B cell (primary cell): ENCODE results near the gene SLC44A3. TPM values are rescaled to one million over a fixed set of nuclear protein-coding genes. Genes with fewer than 3 reads are reported as not detected.

ENCODE experiments used
- ATAC-seq: fragments of 200-7000 bp; cut with Tn5 transposase; one replicate; pipeline ENCODE4 v1.10.0; 2021; ENCODE audit warnings: low read depth, mild to moderate bottlenecking, moderate number of reproducible peaks, moderate library complexity
- CTCF ChIA-PET: fragments of 350-600 bp; sonication (Branson Sonifier 250); formaldehyde crosslinking; loops from one replicate; lab custom pipeline; 2021; ENCODE audit warnings: antibody characterized with exemption, inconsistent platforms; lab: Charles Lee
- POLR2A ChIA-PET: fragments of 350-600 bp; sonication (Branson Sonifier 250); formaldehyde crosslinking; loops from one replicate; lab custom pipeline; 2021; ENCODE audit warnings: antibody characterized with exemption; lab: Charles Lee
- DNase-seq: peaks from one replicate; pipeline ENCODE4 v3.0.0; 2013
- H2AFZ ChIP-seq: 2 replicates; pipeline ENCODE4 v1.6.1; 2012; ENCODE audit warnings: mild to moderate bottlenecking, low read depth, low read length; ENCODE audit not compliant: insufficient read depth, poor library complexity, severe bottlenecking
- H3K27ac ChIP-seq, 2 donors: 1 replicate in 1 of 2; 2 replicates in 1 of 2; pipeline ENCODE4 v1.5.1; 2012 to 2013; ENCODE audit warnings: low read length in 2 of 2, mild to moderate bottlenecking in 2 of 2, moderate library complexity in 1 of 2
- H3K27me3 ChIP-seq, 4 experiments: fragments of 200-600 bp in 1 of 4; sonication (generic) in 1 of 4; replicated peaks in 1 of 4; 1 replicate in 2 of 4; 2 replicates in 2 of 4; pipeline versions ENCODE4 v1.6.1 to v1.7.0; 2013 to 2016; ENCODE audit warnings: low read length in 3 of 4, mild to moderate bottlenecking in 2 of 4, mixed read lengths in 1 of 4, moderate library complexity in 1 of 4; ENCODE audit not compliant: insufficient read depth in 4 of 4, control insufficient read depth in 3 of 4; ENCODE audit errors: control extremely low read depth in 1 of 4
- H3K36me3 ChIP-seq, 2 experiments: replicated peaks in 1 of 2; 1 replicate in 1 of 2; 2 replicates in 1 of 2; pipeline versions ENCODE4 v1.6.1 to v1.7.1; 2013; ENCODE audit warnings: low read length in 1 of 2; ENCODE audit not compliant: insufficient read depth in 2 of 2, control insufficient read depth in 1 of 2; ENCODE audit errors: control extremely low read depth in 1 of 2, extremely low read depth in 1 of 2
- H3K4me1 ChIP-seq, 2 donors: fragments of 200-600 bp in 1 of 2; sonication (generic) in 1 of 2; 1 replicate in 1 of 2; 2 replicates in 1 of 2; pipeline versions ENCODE4 v1.5.1 to v1.6.1; 2013 to 2017; ENCODE audit warnings: low read length in 2 of 2; ENCODE audit not compliant: control insufficient read depth in 2 of 2, insufficient read depth in 2 of 2
- H3K4me2 ChIP-seq: replicated peaks from 2 replicates; pipeline ENCODE3; 2012; ENCODE audit warnings: mild to moderate bottlenecking, low read depth, low read length; ENCODE audit not compliant: poor library complexity, severe bottlenecking
- H3K4me3 ChIP-seq, 5 experiments: fragments of 200-600 bp in 1 of 5; sonication (generic) in 1 of 5; 1 replicate in 3 of 5; 2 replicates in 2 of 5; pipeline versions ENCODE4 v1.5.1 to v1.7.0; 2011 to 2016; ENCODE audit warnings: low read length in 4 of 5, mild to moderate bottlenecking in 4 of 5, low read depth in 2 of 5, control low read depth in 1 of 5, moderate library complexity in 1 of 5; ENCODE audit not compliant: insufficient read depth in 1 of 5; ENCODE audit errors: control extremely low read depth in 1 of 5, extremely low read depth in 1 of 5
- H3K79me2 ChIP-seq: fragments of 200-600 bp; sonication (generic); one replicate; pipeline ENCODE4 v1.6.0; 2016; ENCODE audit warnings: low read length; ENCODE audit not compliant: control insufficient read depth, insufficient read depth
- H3K9ac ChIP-seq: fragments of 200-600 bp; sonication (generic); 2 replicates; pipeline ENCODE4 v1.6.1; 2017; ENCODE audit warnings: mild to moderate bottlenecking, low read length, moderate library complexity
- H3K9me3 ChIP-seq, 3 donors: one replicate each; pipeline versions ENCODE4 v1.6.1 to v1.7.1; 2013; ENCODE audit warnings: low read length in 2 of 3; ENCODE audit not compliant: control insufficient read depth in 2 of 3, insufficient read depth in 1 of 3; ENCODE audit errors: control extremely low read depth in 1 of 3
- H4K20me1 ChIP-seq: 2 replicates; pipeline ENCODE4 v1.6.0; 2012; ENCODE audit warnings: mild to moderate bottlenecking, low read length; ENCODE audit not compliant: insufficient read depth, control insufficient read depth, poor library complexity, severe bottlenecking
- H3K27ac Mint-ChIP-seq: one replicate; pipeline ENCODE4 v1.8.0; 2021; ENCODE audit warnings: mixed read lengths
- H3K27me3 Mint-ChIP-seq: one replicate; pipeline ENCODE4 v1.8.0; 2021; ENCODE audit warnings: mixed read lengths
- H3K4me1 Mint-ChIP-seq: one replicate; pipeline ENCODE4 v1.8.0; 2021; ENCODE audit warnings: mixed read lengths
- H3K4me3 Mint-ChIP-seq: one replicate; pipeline ENCODE4 v1.8.0; 2021; ENCODE audit warnings: mixed read lengths
- H3K9me3 Mint-ChIP-seq: one replicate; pipeline ENCODE4 v1.8.0; 2022; ENCODE audit warnings: mixed read lengths; ENCODE audit not compliant: insufficient read depth
- CTCF ChIP-seq: fragments of 200-600 bp; IDR thresholded peaks from one replicate; pipeline ENCODE4 v1.8.0; 2022; ENCODE audit warnings: antibody characterized with exemption, mild to moderate bottlenecking
- EZH2 ChIP-seq: IDR thresholded peaks from 2 replicates; pipeline ENCODE4 v1.6.1; 2012; ENCODE audit warnings: borderline replicate concordance, low read depth, mild to moderate bottlenecking, moderate library complexity, low read length; ENCODE audit not compliant: insufficient read depth, poor library complexity, severe bottlenecking
- WGBS: methylation state at CpG from one replicate; pipeline ENCODE4 v1.1.5; 2013; ENCODE audit warnings: missing lambda C conversion rate; ENCODE audit not compliant: insufficient coverage; 5-methylcytosine and 5-hydroxymethylcytosine counted together
- intact Hi-C: fragments of 100-400 bp; cut with micrococcal nuclease; formaldehyde crosslinking; loops from one replicate; pipeline ENCODE4 v1.10.0; 2022
- polyA plus RNA-seq: library from polyadenylated mRNA; depleted of rRNA; stranded (reverse); fragments of >200 nt; gene quantifications from 2 replicates; pipeline ENCODE4 v1.2.3, GENCODE V29; 2012
- total RNA-seq, 2 donors: library from RNA; stranded (reverse); fragments of 120-200 nt in 1 of 2; gene quantifications; 1 replicate in 1 of 2; 2 replicates in 1 of 2; pipeline versions ENCODE4 v1.2.3 to v1.2.4, GENCODE V29; 2013 to 2022

Gene SLC44A3
- total and polyA plus RNA-seq, 2 donors (not counting 1 experiment from before 2014, with no cell fraction given), result not detected

- CTCF ChIA-PET, result interaction anchor here (0.8 to 1.0 kb wide), 2 partner anchors 26 to 216 kb away, joined by 3 read pairs; no protein-coding TSS in a partner anchor
- Mint-ChIP-seq H3K27me3 (peaks cover 45% of the 10 kb centered on the region), H3K9me3 (no peaks in the 10 kb centered on the region), H3K4me1 (peaks cover 5% of the 10 kb centered on the region), H3K4me3 (no peak overlapping the region), H3K27ac (no peak overlapping the region)
- intact Hi-C loops, result no loop called here
- no peak overlapping the region for H2AFZ ChIP-seq
- no peak for DNase-seq
- H3K4me3 ChIP-seq, result no peak overlapping the region
- WGBS, result 91% methylated on average over 4 of the region's 4 CpGs
- H3K4me2 ChIP-seq, result no peak overlapping the region
- no peak for ATAC-seq
- H3K27ac ChIP-seq, result no peak overlapping the region
- no peak for TF ChIP-seq CTCF
- TF ChIP-seq EZH2, result no peak
- no peak overlapping the region for H3K9ac ChIP-seq
- peaks cover 0 to 13% (median 5%) of the 10 kb centered on the region in 4 experiments for H3K27me3 ChIP-seq
- no peaks in the 10 kb centered on the region for H3K36me3 ChIP-seq
- no peaks in the 10 kb centered on the region for H3K79me2 ChIP-seq
- POLR2A ChIA-PET, result no interaction called here
- no peaks in the 10 kb centered on the region for H3K9me3 ChIP-seq
- no peaks in the 10 kb centered on the region for H4K20me1 ChIP-seq
- peaks cover 0 to 4% of the 10 kb centered on the region in 2 donors for H3K4me1 ChIP-seq
Observed at GRCh38 chr1:94827434-94827833, 7.3 kb downstream of the SLC44A3 start.

- H3K27me3 Mint-ChIP-seq, result peaks cover 38% of the 10 kb centered on the region
- H3K27ac ChIP-seq, result no peak overlapping the region
- TF ChIP-seq CTCF (no peak), EZH2 (no peak)
Observed at GRCh38 chr1:94828251-94828650, 8.1 kb downstream of the SLC44A3 start.

More at GRCh38 chr1:94828251-94828650, 8.1 kb downstream of the SLC44A3 start:
- no peaks in the 10 kb centered on the region for H3K79me2 ChIP-seq
- Mint-ChIP-seq H3K27ac (no peak overlapping the region), H3K4me1 (peaks cover 5% of the 10 kb centered on the region), H3K9me3 (no peaks in the 10 kb centered on the region), H3K4me3 (no peak overlapping the region)
- no peak for ATAC-seq
- DNase-seq, result no peak
- no peaks in the 10 kb centered on the region for H3K36me3 ChIP-seq
- H3K27me3 ChIP-seq, result peaks cover 0 to 7% (median 5%) of the 10 kb centered on the region in 4 experiments
- H3K4me2 ChIP-seq, result no peak overlapping the region
- H3K4me1 ChIP-seq, result peaks cover 0 to 4% of the 10 kb centered on the region in 2 donors
- no peaks in the 10 kb centered on the region for H3K9me3 ChIP-seq
- ChIA-PET POLR2A (no interaction called here), CTCF (no interaction called here)
- no peak overlapping the region for H2AFZ ChIP-seq
- H3K4me3 ChIP-seq, result no peak overlapping the region
- H4K20me1 ChIP-seq, result no peaks in the 10 kb centered on the region
- intact Hi-C loops, result no loop called here
- no peak overlapping the region for H3K9ac ChIP-seq
